ENCODE results near the gene MIS18BP1. TPM values are rescaled to one million over a fixed set of nuclear protein-coding genes. Genes with fewer than 3 reads are reported as not detected.

Gene MIS18BP1
- total and polyA plus RNA-seq, 10 of the 15 experiments (the other 5 are each of a cell fraction or from before 2014, with no cell fraction given) = 16.9 to 88.9 (median 57.0) TPM

- RAD21 ChIA-PET (ENCODE audit: unreplicated experiment) = interaction anchor here (0.6 to 1.4 kb wide), 3 partner anchors 10 to 91 kb away, joined by 3 read pairs; partner anchors contain the start of gene FANCM
- H3K79me2 ChIP-seq (ENCODE audit: control insufficient read depth, insufficient read depth, low read length) = no peaks in the 10 kb centered on the region
- no TSS peak for BruUV-seq (replicated peaks)
- no peak overlapping the region for H3K4me2 ChIP-seq (ENCODE audit: control insufficient read depth, insufficient read depth)
- H3K27ac ChIP-seq (ENCODE audit: control insufficient read depth, insufficient read depth) = no peak overlapping the region
- H3K4me1 ChIP-seq (ENCODE audit: control insufficient read depth, insufficient read depth, low read length) = peaks cover 7% of the 10 kb centered on the region
- FAIRE-seq (no peak), ATAC-seq (no peak), DNase-seq (ENCODE audit: low read depth, low spot score) (no peak)
- H3K9ac ChIP-seq (ENCODE audit: control insufficient read depth, insufficient read depth, low read length) = no peak overlapping the region
- CTCF ChIA-PET = interaction anchor here (1.4 kb wide), 1 partner anchor 40 kb away, joined by 8 read pairs; no protein-coding TSS in a partner anchor
- no peaks in the 10 kb centered on the region for H4K20me1 ChIP-seq (ENCODE audit: control insufficient read depth, insufficient read depth)
- in situ Hi-C loops (cut with MboI) = no loop called here
- H3K4me3 ChIP-seq = no peak overlapping the region
- H3K27me3 ChIP-seq (replicated peaks in 1 of 2; ENCODE audit: control insufficient read depth in 2 of 2, insufficient read depth in 2 of 2, low read length in 1 of 2) = no peaks in the 10 kb centered on the region
- no peak overlapping the region for H2AFZ ChIP-seq (ENCODE audit: control insufficient read depth, low read depth, low read length)
- SMC1A ChIA-PET (ENCODE audit: uncharacterized antibody, unreplicated experiment) = interaction anchor here (1.2 to 1.8 kb wide), 2 partner anchors 9 to 17 kb away, joined by 3 to 5 read pairs; no protein-coding TSS in a partner anchor
- POLR2A ChIA-PET = no interaction called here
- no peaks in the 10 kb centered on the region for H3K9me3 ChIP-seq (replicated peaks; ENCODE audit: control insufficient read depth, insufficient read depth, low read length)
- H3K36me3 ChIP-seq (ENCODE audit: control insufficient read depth in 2 of 2, insufficient read depth in 2 of 2, low read length in 1 of 2) = peaks cover 3 to 17% of the 10 kb centered on the region in 2 experiments; a peak in 3 of 4 replicates
- 98% methylated on average over 4 of the region's 4 CpGs for WGBS (ENCODE audit: insufficient coverage, insufficient replicate concordance, low lambda C conversion rate, missing lambda C conversion rate)
- TF ChIP-seq ZNF24 (IDR thresholded peaks at IDR 0.05) = no peak
- TF ChIP-seq, protein P1, sequence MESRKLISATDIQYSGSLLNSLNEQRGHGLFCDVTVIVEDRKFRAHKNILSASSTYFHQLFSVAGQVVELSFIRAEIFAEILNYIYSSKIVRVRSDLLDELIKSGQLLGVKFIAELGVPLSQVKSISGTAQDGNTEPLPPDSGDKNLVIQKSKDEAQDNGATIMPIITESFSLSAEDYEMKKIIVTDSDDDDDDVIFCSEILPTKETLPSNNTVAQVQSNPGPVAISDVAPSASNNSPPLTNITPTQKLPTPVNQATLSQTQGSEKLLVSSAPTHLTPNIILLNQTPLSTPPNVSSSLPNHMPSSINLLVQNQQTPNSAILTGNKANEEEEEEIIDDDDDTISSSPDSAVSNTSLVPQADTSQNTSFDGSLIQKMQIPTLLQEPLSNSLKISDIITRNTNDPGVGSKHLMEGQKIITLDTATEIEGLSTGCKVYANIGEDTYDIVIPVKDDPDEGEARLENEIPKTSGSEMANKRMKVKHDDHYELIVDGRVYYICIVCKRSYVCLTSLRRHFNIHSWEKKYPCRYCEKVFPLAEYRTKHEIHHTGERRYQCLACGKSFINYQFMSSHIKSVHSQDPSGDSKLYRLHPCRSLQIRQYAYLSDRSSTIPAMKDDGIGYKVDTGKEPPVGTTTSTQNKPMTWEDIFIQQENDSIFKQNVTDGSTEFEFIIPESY (IDR thresholded peaks at IDR 0.05) = no peak
- no peak for TF ChIP-seq NR2F1 (conservative IDR thresholded peaks at IDR 0.05)
- no peak for TF ChIP-seq NFYA (IDR thresholded peaks at IDR 0.05; ENCODE audit: borderline replicate concordance, low read depth, low read length)
- TF ChIP-seq BCLAF1 (IDR thresholded peaks at IDR 0.05) = no peak
- no peak for TF ChIP-seq CHD1 (IDR thresholded peaks at IDR 0.05; ENCODE audit: low read depth, low read length)
- intact Hi-C loops (cut with micrococcal nuclease; ENCODE audit: unreplicated experiment) = no loop called here
Measured at GRCh38 chr14:45227566-45227965, 25.4 kb downstream of the MIS18BP1 start.
